ENCODE measurements around the gene EDIL3.

The EDIL3 gene

DNA sequence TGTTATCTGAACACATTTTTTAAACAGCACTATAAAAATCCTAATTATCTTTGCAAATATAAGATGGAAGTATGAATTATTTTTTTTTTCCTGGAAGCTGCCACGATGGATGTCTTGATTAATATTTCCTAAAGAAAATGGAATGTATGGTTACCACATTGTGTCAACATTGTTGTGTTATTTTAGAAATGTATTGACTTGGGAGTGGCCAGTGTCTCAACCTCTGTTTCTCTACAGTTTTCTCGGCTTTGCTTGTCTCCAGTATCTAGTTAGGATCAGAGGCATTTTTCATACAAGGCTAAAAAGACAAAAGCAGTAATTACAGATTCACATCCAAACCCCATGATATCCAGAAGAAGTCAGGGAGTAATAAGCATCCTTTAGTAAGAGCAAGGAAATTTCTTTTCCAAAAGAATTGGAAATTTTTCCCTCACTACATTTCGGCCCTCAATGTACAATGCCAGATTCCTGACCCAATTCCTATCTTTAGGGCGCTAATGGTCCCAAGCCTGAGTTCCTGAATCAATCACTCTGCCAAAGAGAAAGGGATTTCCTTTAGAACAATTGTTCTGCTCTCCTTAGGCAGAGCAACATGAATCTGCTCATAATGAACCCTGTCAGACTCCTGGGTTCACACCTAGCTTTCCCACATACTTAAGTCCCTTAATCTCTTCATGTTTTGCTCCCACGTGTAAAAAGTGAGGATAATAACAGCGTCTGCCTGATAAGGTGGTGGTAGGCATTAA lies 111.7 kb downstream of the EDIL3 start:
- TF ChIP-seq, protein P1, sequence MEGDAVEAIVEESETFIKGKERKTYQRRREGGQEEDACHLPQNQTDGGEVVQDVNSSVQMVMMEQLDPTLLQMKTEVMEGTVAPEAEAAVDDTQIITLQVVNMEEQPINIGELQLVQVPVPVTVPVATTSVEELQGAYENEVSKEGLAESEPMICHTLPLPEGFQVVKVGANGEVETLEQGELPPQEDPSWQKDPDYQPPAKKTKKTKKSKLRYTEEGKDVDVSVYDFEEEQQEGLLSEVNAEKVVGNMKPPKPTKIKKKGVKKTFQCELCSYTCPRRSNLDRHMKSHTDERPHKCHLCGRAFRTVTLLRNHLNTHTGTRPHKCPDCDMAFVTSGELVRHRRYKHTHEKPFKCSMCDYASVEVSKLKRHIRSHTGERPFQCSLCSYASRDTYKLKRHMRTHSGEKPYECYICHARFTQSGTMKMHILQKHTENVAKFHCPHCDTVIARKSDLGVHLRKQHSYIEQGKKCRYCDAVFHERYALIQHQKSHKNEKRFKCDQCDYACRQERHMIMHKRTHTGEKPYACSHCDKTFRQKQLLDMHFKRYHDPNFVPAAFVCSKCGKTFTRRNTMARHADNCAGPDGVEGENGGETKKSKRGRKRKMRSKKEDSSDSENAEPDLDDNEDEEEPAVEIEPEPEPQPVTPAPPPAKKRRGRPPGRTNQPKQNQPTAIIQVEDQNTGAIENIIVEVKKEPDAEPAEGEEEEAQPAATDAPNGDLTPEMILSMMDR (IDR thresholded peaks at IDR 0.05; ENCODE audit: control extremely low read depth, extremely low read depth, low read depth, missing control alignments): no peak
- CTCF ChIA-PET: no interaction called here
- POLR2A ChIA-PET: no interaction called here
- no peak for DNase-seq (ENCODE audit: extremely low spot score)

DNA sequence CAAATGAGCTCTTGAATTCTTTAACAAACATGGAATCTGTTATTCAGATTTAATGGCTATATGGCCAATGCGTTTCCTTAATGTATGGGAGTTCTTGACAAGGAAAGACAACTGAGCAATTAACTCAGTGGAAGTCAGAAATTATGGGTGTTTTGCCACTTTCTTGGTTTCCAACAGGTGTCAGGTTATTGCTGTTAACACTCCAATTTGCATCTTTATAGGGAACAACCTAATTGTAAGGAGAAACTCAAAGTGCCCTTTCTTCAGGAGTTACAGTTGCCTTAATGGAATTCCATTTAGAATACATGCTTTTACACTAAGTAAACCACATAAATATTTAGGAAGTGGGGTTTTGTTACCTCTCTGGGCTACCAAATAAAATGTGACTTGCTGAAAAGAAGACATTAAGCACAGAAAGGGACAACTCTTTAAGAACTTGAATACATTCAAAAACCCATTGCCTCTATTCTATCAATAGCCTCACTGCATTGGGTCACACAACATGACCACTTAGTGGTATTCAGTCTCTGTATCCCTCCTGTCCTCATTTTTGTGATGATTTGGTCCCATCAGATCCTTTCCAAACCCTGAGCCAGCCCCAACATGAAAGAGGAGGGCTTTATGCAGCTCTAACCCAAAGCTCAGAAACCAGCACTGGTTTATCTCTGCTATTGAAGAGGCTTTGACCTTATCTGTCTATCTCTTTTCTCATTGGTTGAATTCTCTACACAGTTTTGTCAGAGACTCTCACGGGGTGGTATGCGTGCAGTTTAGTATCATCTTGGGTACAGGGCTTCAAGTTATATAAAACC lies 118.7 kb downstream of the EDIL3 start:
- TF ChIP-seq, protein P1 (IDR thresholded peaks at IDR 0.05; ENCODE audit: control extremely low read depth, extremely low read depth, low read depth, missing control alignments): no peak
- ChIA-PET POLR2A (no interaction called here), CTCF (no interaction called here)
- no peak for DNase-seq (ENCODE audit: extremely low spot score)

DNA sequence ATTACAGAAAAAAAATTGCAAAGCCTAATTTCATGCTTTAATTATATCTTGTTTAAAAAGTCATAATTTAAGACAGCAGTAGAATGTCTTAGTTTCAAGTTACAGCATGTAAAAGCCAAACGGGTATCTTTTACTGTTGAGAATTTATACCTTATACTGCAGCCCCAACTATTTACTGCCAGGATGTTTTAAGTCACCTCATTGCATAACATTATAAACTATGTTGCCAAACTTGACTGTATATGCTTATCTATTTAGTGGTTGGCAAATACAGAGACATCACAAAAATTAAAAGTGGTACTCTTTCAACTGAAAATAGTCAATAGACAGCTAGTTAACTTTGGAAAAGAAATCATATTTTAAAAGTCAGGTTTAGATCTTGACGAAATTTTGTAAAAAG lies 119.5 kb downstream of the EDIL3 start:
- DNase-seq (ENCODE audit: extremely low spot score): no peak
- CTCF ChIA-PET: no interaction called here
- TF ChIP-seq, protein P1 (IDR thresholded peaks at IDR 0.05; ENCODE audit: control extremely low read depth, extremely low read depth, low read depth, missing control alignments): no peak
- POLR2A ChIA-PET: no interaction called here

DNA sequence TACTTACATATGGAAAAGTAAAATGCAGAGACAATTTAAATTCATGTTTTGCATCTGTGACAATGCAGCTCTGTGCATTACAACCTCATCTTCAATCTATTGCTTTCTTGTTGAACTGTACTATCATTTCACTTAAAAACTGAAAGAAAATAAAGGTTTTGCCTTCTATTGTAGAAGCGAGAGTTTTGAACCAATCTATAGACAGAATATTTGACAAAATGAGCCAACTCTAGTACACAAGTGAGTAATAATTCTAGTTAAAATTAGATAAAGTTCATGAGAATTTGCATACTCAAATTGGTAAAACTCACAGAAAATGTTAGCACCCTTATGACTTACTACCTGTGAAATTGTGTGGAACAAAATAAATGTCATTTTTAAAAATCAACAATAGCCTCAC lies 123.7 kb downstream of the EDIL3 start:
- TF ChIP-seq, protein P1 (IDR thresholded peaks at IDR 0.05; ENCODE audit: control extremely low read depth, extremely low read depth, low read depth, missing control alignments): no peak
- DNase-seq (ENCODE audit: extremely low spot score): no peak
- POLR2A ChIA-PET: no interaction called here
- CTCF ChIA-PET: no interaction called here

DNA sequence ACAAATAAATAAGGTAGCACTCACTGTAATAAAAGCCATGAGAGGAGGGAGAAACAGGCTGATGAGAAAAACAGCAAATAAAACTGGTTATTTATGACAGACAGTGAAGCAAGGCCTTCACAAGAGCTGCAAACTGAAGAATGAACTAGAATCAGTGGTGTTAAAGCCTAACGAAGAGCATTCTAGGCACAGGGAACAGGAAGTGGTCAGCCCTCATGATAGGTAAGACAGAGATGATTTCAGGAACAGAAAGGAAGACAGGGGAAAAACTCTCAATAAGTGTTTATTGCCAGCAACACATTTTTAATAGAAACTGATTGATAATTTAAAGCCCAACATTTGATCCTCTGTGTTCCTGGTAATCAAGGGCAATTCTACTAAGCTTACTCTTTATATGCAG lies 124.5 kb downstream of the EDIL3 start:
- TF ChIP-seq, protein P1 (IDR thresholded peaks at IDR 0.05; ENCODE audit: control extremely low read depth, extremely low read depth, low read depth, missing control alignments): no peak
- ChIA-PET CTCF (interaction anchor here (1.6 kb wide), 1 partner anchor 13 kb away, joined by 6 read pairs; no protein-coding TSS in a partner anchor), POLR2A (no interaction called here)
- no peak for DNase-seq (ENCODE audit: extremely low spot score)

DNA sequence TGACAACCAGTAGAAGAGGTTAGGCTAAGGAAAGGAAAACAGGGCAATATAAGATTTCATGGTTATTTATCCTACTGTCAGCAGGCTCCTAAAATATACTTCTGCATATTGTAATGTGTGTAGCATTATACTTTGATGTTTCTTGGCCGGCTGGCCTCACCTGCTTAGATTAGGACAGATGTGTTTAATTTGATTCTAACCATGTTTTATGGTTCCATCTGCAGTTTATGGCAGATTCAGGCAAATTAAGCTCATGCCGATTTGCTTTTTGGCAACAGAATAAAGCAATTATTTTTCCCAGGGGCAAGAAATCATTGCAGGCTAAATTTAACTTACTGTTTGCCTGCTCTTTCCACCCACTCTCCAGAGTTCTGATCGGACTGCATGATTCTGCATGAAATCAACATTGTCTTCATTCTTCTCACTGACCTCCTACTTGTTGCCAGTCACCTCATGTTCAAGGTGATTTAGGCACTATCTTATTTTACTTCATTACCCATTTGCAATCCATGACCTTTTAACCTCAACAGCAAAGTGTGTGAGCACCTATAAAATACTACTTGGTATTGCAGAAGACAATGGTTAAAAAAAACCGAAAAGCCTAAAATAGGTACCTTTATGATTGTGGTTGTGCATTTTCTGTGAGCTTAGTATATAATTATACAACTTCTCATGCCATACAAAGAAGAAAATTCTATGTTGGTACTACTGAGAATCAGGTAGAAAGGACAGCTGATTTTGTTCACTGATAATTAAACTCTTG lies 125.2 kb downstream of the EDIL3 start:
- TF ChIP-seq, protein P1 (IDR thresholded peaks at IDR 0.05; ENCODE audit: control extremely low read depth, extremely low read depth, low read depth, missing control alignments): no peak
- ChIA-PET POLR2A (no interaction called here), CTCF (interaction anchor here (1.6 kb wide), 1 partner anchor 12 kb away, joined by 6 read pairs; no protein-coding TSS in a partner anchor)
- no peak for DNase-seq (ENCODE audit: extremely low spot score)
